Prostate gland (tissue), 2 donors: ENCODE results near the gene L3HYPDH. TPM values are rescaled to one million over a fixed set of nuclear protein-coding genes. Genes with fewer than 3 reads are reported as not detected.

Experiments
- DNase-seq: peaks from one replicate; pipeline ENCODE4 v3.0.0-alpha.2; 2019; ENCODE audit warnings: low spot score
- H3K27ac ChIP-seq, 2 donors: fragments of 200-600 bp; sonication (generic); 2 replicates each; pipeline ENCODE4 v1.5.1; 2017 to 2019
- H3K27me3 ChIP-seq: fragments of 200-600 bp; sonication (generic); replicated peaks from 2 replicates; pipeline ENCODE4 v1.5.1; 2019; ENCODE audit not compliant: insufficient read depth
- H3K36me3 ChIP-seq, 2 donors: fragments of 200-600 bp; sonication (generic); 1 replicate in 1 of 2; 2 replicates in 1 of 2; pipeline versions ENCODE4 v1.5.1 to v1.8.1; 2017 to 2019
- H3K4me1 ChIP-seq: fragments of 200-600 bp; sonication (generic); replicated peaks from 2 replicates; pipeline ENCODE4 v1.5.1; 2019
- H3K4me3 ChIP-seq, 2 donors: fragments of 200-600 bp; sonication (generic); 2 replicates each; pipeline ENCODE4 v1.5.1; 2017 to 2019
- H3K9me3 ChIP-seq: fragments of 200-600 bp; sonication (generic); 2 replicates; pipeline ENCODE4 v1.5.1; 2017
- POLR2A ChIP-seq: fragments of 450-650 bp; IDR thresholded peaks from one replicate; pipeline ENCODE4 v1.6.1; 2016; ENCODE audit warnings: antibody characterized with exemption, mild to moderate bottlenecking
- POLR2AphosphoS5 ChIP-seq: sonication (generic); formaldehyde crosslinking; IDR thresholded peaks from one replicate; pipeline ENCODE4 v1.6.1; 2017; ENCODE audit warnings: antibody characterized with exemption
- WGBS: methylation state at CpG from one replicate; pipeline ENCODE4 v1.1.5; 2018; 5-methylcytosine and 5-hydroxymethylcytosine counted together
- intact Hi-C: fragments of 100-400 bp; cut with DNase I; formaldehyde crosslinking; loops from one replicate; pipeline ENCODE4 v1.14.2; 2022
- total RNA-seq, 2 donors: library from RNA; depleted of rRNA; stranded (reverse); fragments of >200 nt; gene quantifications; one replicate each; pipeline ENCODE4 v1.1.0, GENCODE V29; 2016
- TF ChIP-seq, protein P1 (sequence below), 4 experiments: fragments of 200-600 bp in 2 of 4; fragments of 450-650 bp in 2 of 4; sonication (generic) in 2 of 4; IDR thresholded peaks; 1 replicate in 3 of 4; 2 replicates in 1 of 4; pipeline ENCODE4 v1.5.1; 2016 to 2019; ENCODE audit warnings: antibody characterized with exemption in 4 of 4, mild to moderate bottlenecking in 2 of 4, moderate library complexity in 2 of 4

Gene L3HYPDH
- total RNA-seq, 2 donors from 2014 or later: 34.6 to 50.3 TPM

DNA sequence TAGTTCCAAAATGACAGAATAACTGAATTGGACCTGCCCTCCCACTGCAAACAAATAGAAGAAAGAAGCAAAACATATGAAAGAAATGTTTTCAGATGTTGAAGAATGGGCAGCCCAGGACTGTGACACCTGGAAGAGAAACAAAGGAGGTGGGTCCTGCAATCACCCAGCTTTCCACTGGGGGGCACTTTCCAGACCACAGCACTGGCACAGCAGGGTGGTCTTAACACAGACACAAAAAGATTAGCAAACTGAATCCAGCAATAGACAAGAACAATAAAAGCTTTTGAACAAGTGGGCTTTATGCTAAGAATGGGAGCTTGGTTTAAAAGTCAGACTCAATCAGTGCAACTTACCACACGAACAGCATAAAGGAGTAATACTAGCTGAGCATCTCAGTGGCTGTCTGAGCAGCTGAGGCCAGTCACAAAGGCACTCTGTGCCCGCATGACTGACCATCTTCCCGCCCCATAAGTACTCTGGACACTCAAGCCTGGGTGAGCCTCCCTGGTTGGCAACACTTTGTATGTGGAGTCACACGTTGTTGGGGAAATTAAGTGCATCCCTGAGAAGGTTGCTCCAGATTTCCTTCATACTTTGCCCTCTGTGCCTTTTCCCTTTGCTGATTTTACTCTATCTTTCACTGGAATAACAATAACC lies 27.8 kb upstream of the L3HYPDH start:
- Histone ChIP-seq H3K9me3 (no peaks in the 10 kb centered on the region), H3K27me3 (no peaks in the 10 kb centered on the region), H3K36me3 (no peaks in the 10 kb centered on the region), H3K4me3 (no peak overlapping the region), H3K27ac (no peak overlapping the region), H3K4me1 (no peaks in the 10 kb centered on the region)
- intact Hi-C loops: no loop called here
- 71% methylated on average over 4 of the region's 4 CpGs for WGBS
- no peak for TF ChIP-seq POLR2AphosphoS5
- TF ChIP-seq, protein P1, sequence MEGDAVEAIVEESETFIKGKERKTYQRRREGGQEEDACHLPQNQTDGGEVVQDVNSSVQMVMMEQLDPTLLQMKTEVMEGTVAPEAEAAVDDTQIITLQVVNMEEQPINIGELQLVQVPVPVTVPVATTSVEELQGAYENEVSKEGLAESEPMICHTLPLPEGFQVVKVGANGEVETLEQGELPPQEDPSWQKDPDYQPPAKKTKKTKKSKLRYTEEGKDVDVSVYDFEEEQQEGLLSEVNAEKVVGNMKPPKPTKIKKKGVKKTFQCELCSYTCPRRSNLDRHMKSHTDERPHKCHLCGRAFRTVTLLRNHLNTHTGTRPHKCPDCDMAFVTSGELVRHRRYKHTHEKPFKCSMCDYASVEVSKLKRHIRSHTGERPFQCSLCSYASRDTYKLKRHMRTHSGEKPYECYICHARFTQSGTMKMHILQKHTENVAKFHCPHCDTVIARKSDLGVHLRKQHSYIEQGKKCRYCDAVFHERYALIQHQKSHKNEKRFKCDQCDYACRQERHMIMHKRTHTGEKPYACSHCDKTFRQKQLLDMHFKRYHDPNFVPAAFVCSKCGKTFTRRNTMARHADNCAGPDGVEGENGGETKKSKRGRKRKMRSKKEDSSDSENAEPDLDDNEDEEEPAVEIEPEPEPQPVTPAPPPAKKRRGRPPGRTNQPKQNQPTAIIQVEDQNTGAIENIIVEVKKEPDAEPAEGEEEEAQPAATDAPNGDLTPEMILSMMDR (IDR thresholded peaks at IDR 0.05): no peak
- no peak for TF ChIP-seq POLR2A
- DNase-seq: no peak

DNA sequence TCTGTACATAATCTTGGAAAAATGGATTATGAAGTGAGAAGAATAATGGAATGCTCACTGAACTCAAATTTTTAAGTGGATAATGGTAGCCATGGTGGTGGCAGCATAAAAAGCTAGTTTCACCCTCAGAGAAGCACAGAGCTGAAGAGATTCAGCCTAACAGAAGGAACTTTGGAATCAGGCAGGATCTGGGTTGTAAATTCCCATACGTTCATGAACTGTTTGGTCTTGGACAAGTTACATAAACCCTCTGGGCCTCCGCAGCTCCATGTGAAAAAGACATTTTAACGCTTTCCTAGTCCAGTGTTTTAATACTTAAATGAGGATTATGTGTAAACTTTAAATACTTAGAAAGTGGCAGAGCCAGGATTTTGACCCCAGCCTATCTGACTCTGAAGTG lies 26.8 kb upstream of the L3HYPDH start:
- TF ChIP-seq POLR2AphosphoS5 (no peak), POLR2A (no peak)
- TF ChIP-seq, protein P1 (IDR thresholded peaks at IDR 0.05): no peak
- intact Hi-C loops: no loop called here
- WGBS: 24% methylated on average over 3 of the region's 3 CpGs

DNA sequence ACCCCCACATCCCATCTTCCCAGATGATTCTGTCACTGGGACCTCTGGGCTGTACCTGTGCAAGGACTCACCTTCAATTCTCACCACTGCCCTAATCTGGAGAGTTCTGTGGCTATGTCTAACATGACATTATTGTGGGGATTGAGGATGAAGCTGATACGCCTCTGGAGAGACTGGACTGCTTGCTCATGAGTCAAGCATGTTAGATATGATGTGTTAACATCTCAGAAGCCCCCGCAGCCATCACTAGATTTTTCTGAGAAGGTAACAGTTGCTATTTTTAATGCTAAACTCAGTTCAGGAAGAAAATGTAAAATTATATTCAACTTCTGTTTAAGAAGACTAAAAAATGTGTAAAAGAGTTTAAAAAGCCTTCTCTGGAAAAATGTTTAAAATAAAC lies 25.8 kb upstream of the L3HYPDH start:
- H3K27ac ChIP-seq: no peak overlapping the region
- no peaks in the 10 kb centered on the region for H3K27me3 ChIP-seq
- no peak for TF ChIP-seq POLR2A
- TF ChIP-seq, protein P1 (IDR thresholded peaks at IDR 0.05): no peak
- TF ChIP-seq POLR2AphosphoS5: no peak
- intact Hi-C loops: no loop called here
- no peak overlapping the region for H3K4me3 ChIP-seq
- no peaks in the 10 kb centered on the region for H3K4me1 ChIP-seq
- no peaks in the 10 kb centered on the region for H3K9me3 ChIP-seq
- no peak for DNase-seq
- WGBS: 93% methylated on average over 2 of the region's 2 CpGs
- H3K36me3 ChIP-seq: no peaks in the 10 kb centered on the region

More for the DNA sequence above, 26.8 kb upstream of the L3HYPDH start:
- H3K36me3 ChIP-seq: no peaks in the 10 kb centered on the region
- H3K27me3 ChIP-seq: no peaks in the 10 kb centered on the region
- H3K27ac ChIP-seq: no peak overlapping the region
- H3K9me3 ChIP-seq: no peaks in the 10 kb centered on the region
- no peak overlapping the region for H3K4me3 ChIP-seq
- no peak for DNase-seq
- no peaks in the 10 kb centered on the region for H3K4me1 ChIP-seq

DNA sequence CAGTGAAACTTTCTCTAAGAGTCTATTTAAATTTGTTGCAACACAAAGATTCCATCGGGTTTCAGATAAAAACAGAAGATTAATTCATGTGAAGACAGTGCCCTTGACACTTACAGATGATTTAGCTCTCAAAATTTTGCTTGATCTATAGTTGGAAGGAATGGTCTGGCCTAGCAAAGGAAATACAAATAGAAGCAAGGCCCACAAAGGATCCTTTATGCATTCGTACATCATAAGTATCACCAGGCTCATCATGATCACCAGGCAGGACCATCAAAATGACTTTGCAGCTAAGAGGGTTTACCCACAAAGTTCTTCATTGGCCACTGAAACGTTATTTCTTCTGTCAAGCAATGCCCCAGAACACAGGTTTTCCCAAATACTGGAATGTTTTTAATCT lies 24.9 kb upstream of the L3HYPDH start:
- Histone ChIP-seq H3K4me1 (no peaks in the 10 kb centered on the region), H3K36me3 (no peaks in the 10 kb centered on the region), H3K4me3 (no peak overlapping the region), H3K27me3 (no peaks in the 10 kb centered on the region), H3K9me3 (no peaks in the 10 kb centered on the region), H3K27ac (no peak overlapping the region)
- no peak for DNase-seq
- no peak for TF ChIP-seq POLR2AphosphoS5
- TF ChIP-seq, protein P1 (IDR thresholded peaks at IDR 0.05): no peak
- no peak for TF ChIP-seq POLR2A
- 75% methylated on average over 3 of the region's 3 CpGs for WGBS
- intact Hi-C loops: no loop called here

DNA sequence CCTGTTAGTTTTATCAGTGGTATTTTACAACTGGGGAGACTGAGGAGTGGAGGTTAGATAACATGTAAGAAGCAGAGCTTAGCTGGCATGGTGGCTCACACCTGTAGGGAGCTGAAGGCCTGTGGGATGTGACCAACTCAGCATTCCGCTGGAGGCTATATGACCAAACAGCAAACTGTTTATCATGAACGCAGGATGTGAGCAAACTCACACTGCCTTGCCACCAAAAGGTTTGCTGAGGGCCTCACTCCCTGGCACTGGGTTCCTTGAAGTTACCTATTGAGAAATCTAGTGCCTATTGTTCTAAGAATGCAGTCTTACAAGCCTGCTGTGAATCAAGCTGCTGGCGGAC lies 23.5 kb upstream of the L3HYPDH start:
- WGBS: 90% methylated on average over 3 of the region's 3 CpGs
- TF ChIP-seq, protein P1 (IDR thresholded peaks at IDR 0.05): no peak
- TF ChIP-seq POLR2A (no peak), POLR2AphosphoS5 (no peak)

More for the DNA sequence above, 23.5 kb upstream of the L3HYPDH start:
- H3K36me3 ChIP-seq: no peaks in the 10 kb centered on the region
- no peaks in the 10 kb centered on the region for H3K4me1 ChIP-seq
- intact Hi-C loops: no loop called here
- DNase-seq: no peak
- H3K9me3 ChIP-seq: no peaks in the 10 kb centered on the region
- H3K27ac ChIP-seq: no peak overlapping the region
- H3K27me3 ChIP-seq: no peaks in the 10 kb centered on the region
- H3K4me3 ChIP-seq: no peak overlapping the region
